Liver (tissue), 9 donors: ENCODE data around the gene FKBP1A. TPM values are rescaled to one million over a fixed set of nuclear protein-coding genes. Genes with fewer than 3 reads are reported as not detected.

Source experiments
- DNase-seq: peaks from one replicate; pipeline ENCODE4 v3.0.0-alpha.2; 2017; ENCODE audit warnings: low spot score
- H3K27ac ChIP-seq, 2 donors: one replicate each; pipeline ENCODE4 v1.7.0; 2013; ENCODE audit warnings: inconsistent platforms in 2 of 2, low read length in 2 of 2, control low read depth in 1 of 2, low read depth in 1 of 2, mild to moderate bottlenecking in 1 of 2
- H3K27me3 ChIP-seq, 4 donors: one replicate each; pipeline versions ENCODE4 v1.6.1 to v1.7.0; 2013; ENCODE audit warnings: low read length in 3 of 4, inconsistent platforms in 1 of 4, mild to moderate bottlenecking in 1 of 4, moderate library complexity in 1 of 4; ENCODE audit not compliant: control insufficient read depth in 4 of 4, insufficient read depth in 4 of 4
- H3K36me3 ChIP-seq, 4 donors: one replicate each; pipeline versions ENCODE4 v1.6.1 to v1.7.0; 2013; ENCODE audit warnings: low read length in 3 of 4, mild to moderate bottlenecking in 3 of 4, low read depth in 1 of 4, moderate library complexity in 1 of 4; ENCODE audit not compliant: control insufficient read depth in 4 of 4, insufficient read depth in 3 of 4
- H3K4me1 ChIP-seq, 4 donors: one replicate each; pipeline versions ENCODE4 v1.6.1 to v1.7.0; 2013; ENCODE audit warnings: low read length in 3 of 4, mild to moderate bottlenecking in 3 of 4, moderate library complexity in 1 of 4; ENCODE audit not compliant: control insufficient read depth in 4 of 4, insufficient read depth in 4 of 4
- H3K4me3 ChIP-seq, 3 donors: one replicate each; pipeline versions ENCODE4 v1.6.1 to v1.7.0; 2013; ENCODE audit warnings: low read length in 3 of 3, control low read depth in 1 of 3, low read depth in 1 of 3, mild to moderate bottlenecking in 1 of 3
- H3K9ac ChIP-seq, 2 donors: one replicate each; pipeline ENCODE4 v1.7.0; 2013; ENCODE audit warnings: low read length in 2 of 2, mild to moderate bottlenecking in 2 of 2, moderate library complexity in 2 of 2, control low read depth in 1 of 2, low read depth in 1 of 2
- H3K9me3 ChIP-seq, 4 donors: one replicate each; pipeline versions ENCODE4 v1.6.1 to v1.7.0; 2013; ENCODE audit warnings: low read length in 3 of 4; ENCODE audit not compliant: control insufficient read depth in 4 of 4
- ATF3 ChIP-seq: IDR thresholded peaks from 2 replicates; pipeline ENCODE4 v1.6.1; 2016; ENCODE audit warnings: antibody characterized with exemption
- CTCF ChIP-seq: fragments of 150-350 bp; IDR thresholded peaks from 2 replicates; pipeline ENCODE4 v1.5.1; 2017; ENCODE audit warnings: improper control_type of control experiment, low read depth, low read length; ENCODE audit not compliant: missing input control
- EGR1 ChIP-seq, 2 donors: IDR thresholded peaks; 2 replicates each; pipeline ENCODE4 v1.6.1; 2016 to 2018; ENCODE audit warnings: antibody characterized with exemption in 2 of 2, low read depth in 2 of 2
- FOXA1 ChIP-seq: IDR thresholded peaks from 2 replicates; pipeline ENCODE4 v1.6.1; 2016; ENCODE audit warnings: antibody characterized with exemption
- FOXA2 ChIP-seq: IDR thresholded peaks from 2 replicates; pipeline ENCODE4 v1.6.1; 2016; ENCODE audit warnings: antibody characterized with exemption
- HNF4A ChIP-seq, 2 donors: conservative IDR thresholded peaks; 2 replicates each; pipeline ENCODE4 v1.6.1; 2016; ENCODE audit warnings: antibody characterized with exemption in 2 of 2, mild to moderate bottlenecking in 2 of 2
- HNF4G ChIP-seq: IDR thresholded peaks from 2 replicates; pipeline ENCODE4 v1.6.1; 2016; ENCODE audit warnings: antibody characterized with exemption
- NR2F2 ChIP-seq: IDR thresholded peaks from 2 replicates; pipeline ENCODE4 v1.6.1; 2016; ENCODE audit warnings: antibody characterized with exemption
- RAD21 ChIP-seq, 2 donors: IDR thresholded peaks; 2 replicates each; pipeline ENCODE4 v1.6.1; 2016; ENCODE audit warnings: antibody characterized with exemption in 2 of 2, mild to moderate bottlenecking in 2 of 2
- REST ChIP-seq: IDR thresholded peaks from 2 replicates; pipeline ENCODE4 v1.6.1; 2016; ENCODE audit warnings: antibody characterized with exemption, mild to moderate bottlenecking
- RXRA ChIP-seq, 2 donors: IDR thresholded peaks; 2 replicates each; pipeline ENCODE4 v1.6.1; 2017 to 2018; ENCODE audit warnings: antibody characterized with exemption in 2 of 2, mild to moderate bottlenecking in 1 of 2
- SP1 ChIP-seq: IDR thresholded peaks from 2 replicates; pipeline ENCODE4 v1.6.1; 2018; ENCODE audit warnings: antibody characterized with exemption, mild to moderate bottlenecking
- TAF1 ChIP-seq: conservative IDR thresholded peaks from 2 replicates; pipeline ENCODE4 v1.6.1; 2016; ENCODE audit warnings: antibody characterized with exemption, mild to moderate bottlenecking
- YY1 ChIP-seq: IDR thresholded peaks from 2 replicates; pipeline ENCODE4 v1.6.1; 2016; ENCODE audit warnings: antibody characterized with exemption, mild to moderate bottlenecking
- ZBTB33 ChIP-seq: IDR thresholded peaks from 2 replicates; pipeline ENCODE4 v1.6.1; 2016; ENCODE audit warnings: antibody characterized with exemption
- polyA plus RNA-seq, 2 donors: library from polyadenylated mRNA; stranded (reverse) in 1 of 2; unstranded in 1 of 2; fragments of 200-250 nt in 1 of 2; fragments of >200 nt in 1 of 2; fragmentation: Nextera tagmentation in 1 of 2; extraction: Ambion mirVana in 1 of 2; gene quantifications; one replicate each; pipeline versions ENCODE4 v1.2.1 to v1.2.3, GENCODE V29; 2013 to 2015
- total RNA-seq, 2 donors: library from RNA; depleted of rRNA; stranded (reverse); fragments of >200 nt; gene quantifications; one replicate each; pipeline ENCODE4 v1.2.3, GENCODE V29; 2014
- TF ChIP-seq, protein P1 (sequence below): IDR thresholded peaks from 2 replicates; pipeline ENCODE4 v1.6.1; 2016; ENCODE audit warnings: antibody characterized with exemption
- donor health status: healthy.
- donor health status: healthy.
- donor health status: healthy.
- donor health status: healthy.
- donor health status: healthy.

The FKBP1A gene
- total and polyA plus RNA-seq, 4 donors = 49.3 to 114 (median 76.9) TPM

- TF ChIP-seq ZBTB33 (no peak), YY1 (no peak), EGR1 (IDR thresholded peaks at IDR 0.05; ENCODE audit: low read depth in 2 of 2) (no peak), ATF3 (no peak), RXRA (IDR thresholded peaks at IDR 0.05) (no peak), HNF4G (no peak), NR2F2 (no peak), SP1 (no peak)
Observed at GRCh38 chr20:1418350-1418749, 25.5 kb upstream of the FKBP1A start (continued).

DNA sequence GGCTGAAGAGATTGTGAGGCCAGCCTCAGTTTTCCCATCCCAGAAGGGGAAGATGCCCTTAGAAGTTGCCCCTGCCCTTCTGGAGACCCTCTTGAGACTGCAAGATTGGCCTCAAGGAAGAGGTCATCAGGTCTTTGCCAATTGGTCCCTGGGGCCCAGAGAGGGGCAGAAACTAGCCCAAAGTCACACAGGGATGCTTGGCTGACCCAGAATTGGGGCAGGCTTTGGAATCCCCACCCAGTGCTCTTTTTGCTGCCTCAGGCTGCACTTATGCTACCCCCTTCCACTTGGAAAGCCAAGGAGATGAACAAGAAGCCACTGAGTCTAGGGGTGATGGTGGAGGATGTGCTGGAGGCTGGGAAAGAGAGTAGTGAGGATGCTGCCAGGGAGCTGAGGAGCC lies 24.9 kb upstream of the FKBP1A start:
- Histone ChIP-seq H3K27me3 (peaks cover 0 to 2% (median 0%) of the 10 kb centered on the region in 4 donors), H3K4me3 (no peak overlapping the region), H3K27ac (no peak overlapping the region), H3K4me1 (no peaks in the 10 kb centered on the region), H3K9me3 (peaks cover 0 to 3% (median 1%) of the 10 kb centered on the region in 4 donors), H3K36me3 (no peaks in the 10 kb centered on the region), H3K9ac (no peak overlapping the region)
- TF ChIP-seq HNF4G (no peak), EGR1 (IDR thresholded peaks at IDR 0.05; ENCODE audit: low read depth in 2 of 2) (no peak), SP1 (no peak), RAD21 (IDR thresholded peaks at IDR 0.05) (no peak), ATF3 (no peak), CTCF (no peak), FOXA2 (no peak), FOXA1 (no peak), YY1 (no peak), TAF1 (no peak), RXRA (IDR thresholded peaks at IDR 0.05) (no peak), ZBTB33 (no peak), REST (no peak), NR2F2 (no peak), HNF4A (conservative IDR thresholded peaks at IDR 0.05) (no peak)
- TF ChIP-seq, protein P1, sequence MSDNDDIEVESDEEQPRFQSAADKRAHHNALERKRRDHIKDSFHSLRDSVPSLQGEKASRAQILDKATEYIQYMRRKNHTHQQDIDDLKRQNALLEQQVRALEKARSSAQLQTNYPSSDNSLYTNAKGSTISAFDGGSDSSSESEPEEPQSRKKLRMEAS = no peak
- DNase-seq = no peak
